ENCODE measurements around the gene HEPN1. TPM values are rescaled to one million over a fixed set of nuclear protein-coding genes. Genes with fewer than 3 reads are reported as not detected.

Gene HEPN1
- total and polyA plus RNA-seq, 2 donors (not counting 3 experiments of a cell fraction or from before 2014, with no cell fraction given): not detected

GRCh38 chr11:124915541-124916369 lies 3.3 kb upstream of the HEPN1 start:
- ChIA-PET POLR2A (interaction anchor here (1.2 kb wide), 1 partner anchor 15 kb away, joined by 5 read pairs; no protein-coding TSS in a partner anchor), CTCF (interaction anchor here (1.3 to 2.4 kb wide), 5 partner anchors 11 to 176 kb away, joined by 3 to 14 read pairs (median 3); partner anchors contain the start of genes NRGN and ROBO4)
- intact Hi-C loops (cut with micrococcal nuclease) (loop anchor here (1.0 kb wide), 2 partner anchors 16 to 39 kb away; partner anchors contain the start of gene CCDC15), dilution Hi-C loops (cut with MboI; ENCODE audit: extremely low pct_ligation_motif_present, low sequenced_read_pairs) (no loop called here)
- Histone ChIP-seq H3K36me3 (ENCODE audit: control insufficient read depth in 2 of 2, extremely low read depth in 1 of 2, insufficient read depth in 2 of 2, low read length in 2 of 2) (no peaks in the 10 kb centered on the region), H4K20me1 (replicated peaks; ENCODE audit: control insufficient read depth, extremely low read depth, insufficient read depth, low read length) (no peaks in the 10 kb centered on the region), H3K27ac (ENCODE audit: insufficient read depth, low read depth, low read length) (peak overlapping the region; percentile 83), H3K79me2 (ENCODE audit: control insufficient read depth, insufficient read depth, low read length) (no peaks in the 10 kb centered on the region), H3K4me3 (replicated peaks in 1 of 3; ENCODE audit: insufficient read depth in 1 of 3, low read depth in 1 of 3, low read length in 3 of 3) (no peak overlapping the region), H3K9me3 (replicated peaks; ENCODE audit: control insufficient read depth, insufficient read depth, low read length) (no peaks in the 10 kb centered on the region), H3K27me3 (ENCODE audit: control insufficient read depth in 2 of 2, insufficient read depth in 2 of 2, low read length in 2 of 2) (no peaks in the 10 kb centered on the region), H3K4me2 (ENCODE audit: insufficient read depth, low read length) (peak overlapping the region; percentile 54), H2AFZ (ENCODE audit: low read depth, low read length) (no peak overlapping the region), H3K9me1 (replicated peaks; ENCODE audit: control insufficient read depth, extremely low read depth, insufficient read depth, low read length) (no peaks in the 10 kb centered on the region), H3K9ac (replicated peaks; ENCODE audit: extremely low read depth, insufficient read depth, low read length) (no peak overlapping the region), H3K4me1 (ENCODE audit: control insufficient read depth, extremely low read depth, insufficient read depth, low read length) (peaks cover 16% of the 10 kb centered on the region)
- no TSS peak for BruUV-seq (replicated peaks)
- peak; percentile 85 for FAIRE-seq
- peak; percentile 60 for DNase-seq (ENCODE audit: low read depth, low spot score)
- peak; percentile 89 for TF ChIP-seq JUN (IDR thresholded peaks at IDR 0.05; ENCODE audit: borderline replicate concordance, insufficient read depth, insufficient read length, low read depth)
- peak; percentile 78 for TF ChIP-seq GATA2 (IDR thresholded peaks at IDR 0.05; ENCODE audit: insufficient read depth, insufficient read length, low read depth, low read length)
- TF ChIP-seq POLR2AphosphoS5 (IDR thresholded peaks at IDR 0.05; ENCODE audit: insufficient read depth, low read depth, low read length): no peak
- no peak for TF ChIP-seq MYC (IDR thresholded peaks at IDR 0.05; ENCODE audit: low read depth, low read length)
- no peak for TF ChIP-seq POLR2A (IDR thresholded peaks at IDR 0.05; ENCODE audit: low read depth, low read length)
- no peak for TF ChIP-seq MAX (IDR thresholded peaks at IDR 0.05; ENCODE audit: insufficient read depth, insufficient read length)
- TF ChIP-seq EZH2 (IDR thresholded peaks at IDR 0.05; ENCODE audit: borderline replicate concordance, low read depth, low read length, severe bottlenecking): no peak
- TF ChIP-seq, protein P1, sequence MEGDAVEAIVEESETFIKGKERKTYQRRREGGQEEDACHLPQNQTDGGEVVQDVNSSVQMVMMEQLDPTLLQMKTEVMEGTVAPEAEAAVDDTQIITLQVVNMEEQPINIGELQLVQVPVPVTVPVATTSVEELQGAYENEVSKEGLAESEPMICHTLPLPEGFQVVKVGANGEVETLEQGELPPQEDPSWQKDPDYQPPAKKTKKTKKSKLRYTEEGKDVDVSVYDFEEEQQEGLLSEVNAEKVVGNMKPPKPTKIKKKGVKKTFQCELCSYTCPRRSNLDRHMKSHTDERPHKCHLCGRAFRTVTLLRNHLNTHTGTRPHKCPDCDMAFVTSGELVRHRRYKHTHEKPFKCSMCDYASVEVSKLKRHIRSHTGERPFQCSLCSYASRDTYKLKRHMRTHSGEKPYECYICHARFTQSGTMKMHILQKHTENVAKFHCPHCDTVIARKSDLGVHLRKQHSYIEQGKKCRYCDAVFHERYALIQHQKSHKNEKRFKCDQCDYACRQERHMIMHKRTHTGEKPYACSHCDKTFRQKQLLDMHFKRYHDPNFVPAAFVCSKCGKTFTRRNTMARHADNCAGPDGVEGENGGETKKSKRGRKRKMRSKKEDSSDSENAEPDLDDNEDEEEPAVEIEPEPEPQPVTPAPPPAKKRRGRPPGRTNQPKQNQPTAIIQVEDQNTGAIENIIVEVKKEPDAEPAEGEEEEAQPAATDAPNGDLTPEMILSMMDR (IDR thresholded peaks at IDR 0.05; ENCODE audit: extremely low read depth in 1 of 2, insufficient read depth in 1 of 2, low read depth in 1 of 2, low read length in 2 of 2): no peak
- TF ChIP-seq FOS (IDR thresholded peaks at IDR 0.05; ENCODE audit: borderline replicate concordance, insufficient read depth, low read length): peak; percentile 84

All from endothelial cell of umbilical vein (primary cell).